Sciatic nerve (tissue), 2 donors: Measurements from ENCODE around the gene KAT7. TPM values are rescaled to one million over a fixed set of nuclear protein-coding genes. Genes with fewer than 3 reads are reported as not detected.

Experiments used
- ATAC-seq: fragments of 200-7000 bp; cut with Tn5 transposase; one replicate; pipeline ENCODE4 v1.9.1; 2020; ENCODE audit warnings: mild to moderate bottlenecking, moderate library complexity
- DNase-seq: peaks from one replicate; pipeline ENCODE4 v3.0.0-alpha.2; 2020; ENCODE audit warnings: low spot score
- intact Hi-C: fragments of 100-400 bp; cut with DNase I; formaldehyde crosslinking; loops from one replicate; pipeline ENCODE4 v1.14.2; 2022
- total RNA-seq: library from RNA; stranded (reverse); fragmentation: NEBNext Ultra II Directional; extraction: Animal tissue kit (Norgen Biotek cat#: 25700); gene quantifications from one replicate; pipeline ENCODE4 v1.2.1, GENCODE V29; 2021
- donor health status: DM: no; HTN: no; CAD: no.
- donor health status: DM: no; HTN: no; CAD: no.

KAT7 gene
- 66.2 TPM for total RNA-seq

GRCh38 chr17:49788478-49789242 is at the start of gene KAT7:
Gene KAT7, plus strand, starts transcription at chr17:49788681. Its CDS starts 154 bp downstream, at chr17:49788835.
- intact Hi-C loops: no loop called here

GRCh38 chr17:49739641-49740271 is 48.7 kb upstream of the KAT7 start:
- intact Hi-C loops: no loop called here
- DNase-seq (peak; percentile 87), ATAC-seq (peak; percentile 88)

More at GRCh38 chr17:49788478-49789242, at the start of gene KAT7:
- ATAC-seq (peak; percentile 98), DNase-seq (peak; percentile 99)

- ATAC-seq (peak; percentile 29), DNase-seq (no peak)
- intact Hi-C loops: no loop called here
Observed at GRCh38 chr17:49741009-49741691, 47.3 kb upstream of the KAT7 start.

GRCh38 chr17:49741692-49742076 is 46.8 kb upstream of the KAT7 start:
- ATAC-seq (no peak), DNase-seq (no peak)
- intact Hi-C loops: no loop called here

- ATAC-seq: peak; percentile 84
- intact Hi-C loops: no loop called here
- no peak for DNase-seq
Observed at GRCh38 chr17:49742166-49742638, 46.3 kb upstream of the KAT7 start.

GRCh38 chr17:49745175-49746139 is 43.0 kb upstream of the KAT7 start:
- ATAC-seq (no peak), DNase-seq (no peak)
- intact Hi-C loops: no loop called here

- DNase-seq: no peak
- intact Hi-C loops: no loop called here
- no peak for ATAC-seq
Observed at GRCh38 chr17:49746791-49747490, 41.5 kb upstream of the KAT7 start.

- intact Hi-C loops: no loop called here
- no peak for ATAC-seq
- no peak for DNase-seq
Observed at GRCh38 chr17:49747632-49748031, 40.8 kb upstream of the KAT7 start.

GRCh38 chr17:49748223-49748622 is 40.3 kb upstream of the KAT7 start:
- ATAC-seq (no peak), DNase-seq (no peak)

GRCh38 chr17:49748791-49749190 is 39.7 kb upstream of the KAT7 start:
- DNase-seq: no peak
- no peak for ATAC-seq
- intact Hi-C loops: no loop called here

More at GRCh38 chr17:49748223-49748622, 40.3 kb upstream of the KAT7 start:
- intact Hi-C loops: no loop called here

GRCh38 chr17:49749730-49750129 is 38.8 kb upstream of the KAT7 start:
- intact Hi-C loops: no loop called here
- DNase-seq (no peak), ATAC-seq (no peak)

- DNase-seq: no peak
- intact Hi-C loops: no loop called here
- no peak for ATAC-seq
Observed at GRCh38 chr17:49752508-49752907, 36.0 kb upstream of the KAT7 start.

- DNase-seq (no peak), ATAC-seq (no peak)
Observed at GRCh38 chr17:49753959-49754391, 34.5 kb upstream of the KAT7 start.

GRCh38 chr17:49755663-49756283 is 32.7 kb upstream of the KAT7 start:
- intact Hi-C loops: no loop called here
- DNase-seq: no peak
- ATAC-seq: no peak

More at GRCh38 chr17:49753959-49754391, 34.5 kb upstream of the KAT7 start:
- intact Hi-C loops: no loop called here

- DNase-seq (no peak), ATAC-seq (peak; percentile 79)
- intact Hi-C loops: no loop called here
Observed at GRCh38 chr17:49756323-49757150, 31.9 kb upstream of the KAT7 start.

- DNase-seq: no peak
- intact Hi-C loops: no loop called here
- peak; percentile 81 for ATAC-seq
Observed at GRCh38 chr17:49757151-49757777, 31.2 kb upstream of the KAT7 start.
